Ovary (tissue), 9 donors: ENCODE results near the gene BBS9. TPM values are rescaled to one million over a fixed set of nuclear protein-coding genes. Genes with fewer than 3 reads are reported as not detected.

Experiments
- DNase-seq, 5 donors: peaks; one replicate each; pipeline ENCODE4 v3.0.0-alpha.2; 2019 to 2020
- H3K27ac ChIP-seq, 2 donors: fragments of 200-600 bp; one replicate each; pipeline versions ENCODE4 v1.5.1 to v1.8.0; 2019 to 2022
- H3K27me3 ChIP-seq: fragments of 200-600 bp; one replicate; pipeline ENCODE4 v1.8.0; 2022
- H3K36me3 ChIP-seq: fragments of 200-600 bp; sonication (generic); one replicate; pipeline ENCODE4 v1.5.1; 2019
- H3K4me1 ChIP-seq: one replicate; pipeline ENCODE4 v1.8.1; 2013; ENCODE audit warnings: mild to moderate bottlenecking, moderate library complexity; ENCODE audit not compliant: insufficient read depth
- H3K4me3 ChIP-seq: fragments of 200-600 bp; sonication (generic); one replicate; pipeline ENCODE4 v1.5.1; 2017
- H3K9me3 ChIP-seq, 2 donors: fragments of 200-600 bp in 1 of 2; sonication (generic) in 1 of 2; one replicate each; pipeline versions ENCODE4 v1.5.1 to v1.8.1; 2013 to 2019; ENCODE audit warnings: mild to moderate bottlenecking in 1 of 2, moderate library complexity in 1 of 2
- CTCF ChIP-seq, 3 donors: fragments of 450-650 bp in 2 of 3; fragments of 200-600 bp in 1 of 3; IDR thresholded peaks; one replicate each; pipeline versions ENCODE4 v1.5.1 to v1.8.0; 2016 to 2022; ENCODE audit warnings: antibody characterized with exemption in 3 of 3, mild to moderate bottlenecking in 1 of 3
- EP300 ChIP-seq: sonication (generic); formaldehyde crosslinking; IDR thresholded peaks from one replicate; pipeline ENCODE4 v1.6.1; 2017; ENCODE audit warnings: antibody characterized with exemption
- POLR2A ChIP-seq: fragments of 450-650 bp; IDR thresholded peaks from one replicate; pipeline ENCODE4 v1.6.1; 2017; ENCODE audit warnings: antibody characterized with exemption, mild to moderate bottlenecking, moderate library complexity
- WGBS, 3 donors: extraction: QIAGEN DNeasy Blood & Tissue Kit in 1 of 3; methylation state at CpG; one replicate each; pipeline versions ENCODE4 v1.1.5 to v1.1.7; 2013 to 2017; 5-methylcytosine and 5-hydroxymethylcytosine counted together
- intact Hi-C, 4 donors: fragments of 100-400 bp; cut with DNase I; formaldehyde crosslinking; loops; one replicate each; pipeline versions ENCODE4 v1.11.0 to v1.15.1; 2022 to 2023
- polyA plus RNA-seq, 2 donors: library from polyadenylated mRNA; stranded (reverse); fragments of 200-250 nt in 1 of 2; fragments of 350-450 nt in 1 of 2; fragmentation: Illumina TruSeq in 1 of 2; extraction: RNeasy Lipid Tissue Mini Kit (QIAGEN cat#74804) in 1 of 2; gene quantifications; one replicate each; pipeline ENCODE4 v1.2.3, GENCODE V29; 2013 to 2014
- total RNA-seq, 7 donors: library from RNA; depleted of rRNA in 2 of 7; stranded (reverse); fragments of >200 nt in 2 of 7; fragmentation: NEBNext Ultra II Directional in 3 of 7; extraction: Animal tissue kit (Norgen Biotek cat#: 25700) in 3 of 7; gene quantifications; one replicate each; pipeline versions ENCODE4 v1.1.0 to v1.2.4, GENCODE V29; 2016 to 2023
- donor health status: DM: no; HTN: no; CAD: no; lungs with moderate emphysema.
- donor health status: DM: no; HTN: no; CAD: no.
- donor health status: Bipolar disorder and iron deficiency.
- donor health status: DM: yes; HTN: yes; CAD: no.
- donor health status: DM: no; HTN: no; CAD: no.
- donor health status: DM: yes; HTN: yes; CAD: no.

Gene BBS9
- total and polyA plus RNA-seq, 9 donors, result 8.1 to 42.0 (median 29.7) TPM

- Histone ChIP-seq H3K4me1 (no peaks in the 10 kb centered on the region), H3K27me3 (no peaks in the 10 kb centered on the region), H3K4me3 (no peak overlapping the region), H3K27ac (no peak overlapping the region), H3K36me3 (no peaks in the 10 kb centered on the region), H3K9me3 (no peaks in the 10 kb centered on the region)
- TF ChIP-seq CTCF (IDR thresholded peaks at IDR 0.05), result no peak
- TF ChIP-seq POLR2A, result no peak
- no peak for TF ChIP-seq EP300
- DNase-seq, result no peak
- intact Hi-C loops, result no loop called here
- 81 to 82% (median 81%) methylated on average over 6 of the region's 6 CpGs for WGBS, 3 donors
Observed at GRCh38 chr7:33559324-33559710, 430.0 kb downstream of the BBS9 start.

DNA sequence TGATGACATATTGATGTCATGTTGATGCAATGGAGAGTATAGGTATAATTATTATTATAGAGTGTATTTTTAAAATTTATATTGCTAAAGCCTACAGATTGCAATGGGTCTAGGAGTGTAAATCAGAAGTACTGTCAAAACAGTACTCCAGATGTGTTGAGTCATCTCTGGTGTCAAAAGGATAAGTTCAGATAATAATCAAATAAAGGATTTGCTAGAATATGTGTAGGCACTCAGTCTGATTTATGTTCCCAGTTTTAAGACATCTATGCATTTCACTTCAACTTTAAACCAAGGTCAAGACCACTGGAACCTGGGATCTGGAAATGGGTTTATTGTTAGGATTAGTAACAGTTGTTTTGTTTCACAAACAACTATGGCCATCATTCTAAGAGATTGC is 433.6 kb downstream of the BBS9 start:
- Histone ChIP-seq H3K9me3 (no peaks in the 10 kb centered on the region), H3K4me1 (no peaks in the 10 kb centered on the region), H3K36me3 (no peaks in the 10 kb centered on the region), H3K27me3 (no peaks in the 10 kb centered on the region), H3K27ac (no peak overlapping the region), H3K4me3 (no peak overlapping the region)
- TF ChIP-seq EP300, result no peak
- TF ChIP-seq CTCF (IDR thresholded peaks at IDR 0.05), result no peak
- no peak for TF ChIP-seq POLR2A
- no peak for DNase-seq
- intact Hi-C loops, result no loop called here

DNA sequence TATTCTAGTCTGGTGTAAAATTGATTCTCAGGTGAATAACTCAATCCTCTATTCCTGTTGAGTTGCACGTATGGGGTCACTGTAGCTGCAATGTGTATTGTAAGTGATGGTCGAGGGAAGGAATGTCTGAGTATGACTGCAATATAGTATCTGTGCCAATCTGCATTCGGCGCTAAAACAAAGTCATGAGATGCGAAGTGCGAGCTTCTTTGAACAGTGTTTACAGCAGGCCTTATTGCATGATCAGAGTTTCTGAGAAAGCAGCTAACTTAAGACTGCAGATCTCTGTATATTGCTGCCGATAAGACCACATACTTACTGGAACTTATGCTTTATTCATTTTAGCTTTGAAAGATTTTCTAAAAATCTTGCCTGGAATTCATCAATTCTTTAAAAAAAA is 434.3 kb downstream of the BBS9 start:
- 79 to 95% (median 90%) methylated on average over 7 of the region's 7 CpGs for WGBS, 3 donors
- Histone ChIP-seq H3K9me3 (no peaks in the 10 kb centered on the region), H3K36me3 (no peaks in the 10 kb centered on the region), H3K27ac (no peak overlapping the region), H3K4me1 (no peaks in the 10 kb centered on the region), H3K4me3 (no peak overlapping the region), H3K27me3 (no peaks in the 10 kb centered on the region)
- no peak for TF ChIP-seq POLR2A
- no peak for TF ChIP-seq EP300
- no peak for TF ChIP-seq CTCF (IDR thresholded peaks at IDR 0.05)
- no peak for DNase-seq
- intact Hi-C loops, result no loop called here

GRCh38 chr7:33578166-33578565 is 448.8 kb downstream of the BBS9 start:
- WGBS, 3 donors, result 92 to 98% (median 97%) methylated on average over 1 of the region's 1 CpG
- H3K4me3 ChIP-seq, result no peak overlapping the region
- intact Hi-C loops, result no loop called here
- no peak for DNase-seq
- no peaks in the 10 kb centered on the region for H3K36me3 ChIP-seq
- no peak for TF ChIP-seq EP300
- TF ChIP-seq CTCF (IDR thresholded peaks at IDR 0.05), result no peak
- no peak for TF ChIP-seq POLR2A
- no peaks in the 10 kb centered on the region for H3K27me3 ChIP-seq
- H3K4me1 ChIP-seq, result no peaks in the 10 kb centered on the region
- no peaks in the 10 kb centered on the region for H3K9me3 ChIP-seq
- no peak overlapping the region for H3K27ac ChIP-seq
